HepG2 (cell line): ENCODE measurements around the gene SPRYD3. TPM values are rescaled to one million over a fixed set of nuclear protein-coding genes. Genes with fewer than 3 reads are reported as not detected.

Source experiments
- CEBPB ChIP-seq: IDR thresholded peaks from 2 replicates; pipeline ENCODE4 v1.6.1; 2011; ENCODE audit warnings: low read depth, low read length, improper control_type of control experiment, borderline replicate concordance
- GZF1 ChIP-seq: sonication (generic); formaldehyde crosslinking; IDR thresholded peaks from 2 replicates; pipeline ENCODE4 v1.5.1; 2020; ENCODE audit warnings: mild to moderate bottlenecking, missing genetic modification reagents
- IRF2 ChIP-seq: IDR thresholded peaks from 2 replicates; pipeline ENCODE4 v1.6.1; 2018; ENCODE audit warnings: missing genetic modification reagents, missing compliant biosample characterization
- ZNF234 ChIP-seq: sonication (generic); formaldehyde crosslinking; conservative IDR thresholded peaks from 2 replicates; pipeline ENCODE4 v1.5.1; 2020; ENCODE audit warnings: mild to moderate bottlenecking, missing genetic modification reagents
- ZNF337 ChIP-seq: sonication (generic); formaldehyde crosslinking; IDR thresholded peaks from 2 replicates; pipeline ENCODE4 v1.5.1; 2020; ENCODE audit warnings: missing genetic modification reagents, low read depth, mild to moderate bottlenecking, borderline replicate concordance
- ZNF432 ChIP-seq: sonication (generic); formaldehyde crosslinking; IDR thresholded peaks from 2 replicates; pipeline ENCODE4 v1.5.0; 2020; ENCODE audit warnings: missing genetic modification reagents, mild to moderate bottlenecking, borderline replicate concordance
- ZNF530 ChIP-seq: sonication (generic); formaldehyde crosslinking; IDR thresholded peaks from 2 replicates; pipeline ENCODE4 v1.5.0; 2020; ENCODE audit warnings: low read depth, mild to moderate bottlenecking, missing genetic modification reagents
- ZNF660 ChIP-seq: sonication (generic); formaldehyde crosslinking; IDR thresholded peaks from 2 replicates; pipeline ENCODE4 v1.5.1; 2020; ENCODE audit warnings: mild to moderate bottlenecking, low read depth, missing genetic modification reagents, borderline replicate concordance
- polyA plus RNA-seq, 8 experiments: library from polyadenylated mRNA; depleted of rRNA in 3 of 8; stranded (reverse) in 7 of 8; unstranded in 1 of 8; fragments of >200 nt; fragmentation: Illumina TruSeq in 4 of 8; extraction: Trizol in 4 of 8; gene quantifications; 2 replicates each; pipeline versions ENCODE4 v1.2.1 to v1.2.3, GENCODE V29; 2011 to 2016; ENCODE audit warnings: low read depth in 4 of 8, missing spikeins in 1 of 8, mixed read lengths in 1 of 8; ENCODE audit not compliant: insufficient read depth in 1 of 8
- total RNA-seq, 5 experiments: library from RNA; depleted of rRNA; stranded (reverse); fragments of >200 nt; fragmentation: Illumina TruSeq; extraction: Trizol; gene quantifications; 2 replicates each; pipeline ENCODE4 v1.2.3, GENCODE V29; 2016; ENCODE audit warnings: low read depth in 1 of 5
- TF ChIP-seq, protein P1 (sequence below): sonication (generic); formaldehyde crosslinking; IDR thresholded peaks from 2 replicates; pipeline ENCODE4 v1.4.0; 2020; ENCODE audit warnings: missing genetic modification reagents, mild to moderate bottlenecking, borderline replicate concordance
- TF ChIP-seq, protein P2 (sequence below): IDR thresholded peaks from 2 replicates; pipeline ENCODE4 v1.4.0; 2020; ENCODE audit warnings: mild to moderate bottlenecking, missing genetic modification reagents
- TF ChIP-seq, protein P3 (sequence below): sonication (generic); formaldehyde crosslinking; IDR thresholded peaks from 2 replicates; pipeline ENCODE4 v1.5.1; 2020; ENCODE audit warnings: mild to moderate bottlenecking, missing genetic modification reagents, moderate library complexity
- TF ChIP-seq, protein P4 (sequence below), 2 experiments: IDR thresholded peaks; 2 replicates each; pipeline ENCODE4 v1.6.1; 2011 to 2012; ENCODE audit warnings: low read length in 2 of 2, borderline replicate concordance in 1 of 2, low read depth in 1 of 2, mild to moderate bottlenecking in 1 of 2, moderate library complexity in 1 of 2

Gene SPRYD3
- total and polyA plus RNA-seq, 2 of the 13 experiments (the other 11 are each of a cell fraction or from before 2014, with no cell fraction given) = 9.0 to 9.2 TPM

DNA sequence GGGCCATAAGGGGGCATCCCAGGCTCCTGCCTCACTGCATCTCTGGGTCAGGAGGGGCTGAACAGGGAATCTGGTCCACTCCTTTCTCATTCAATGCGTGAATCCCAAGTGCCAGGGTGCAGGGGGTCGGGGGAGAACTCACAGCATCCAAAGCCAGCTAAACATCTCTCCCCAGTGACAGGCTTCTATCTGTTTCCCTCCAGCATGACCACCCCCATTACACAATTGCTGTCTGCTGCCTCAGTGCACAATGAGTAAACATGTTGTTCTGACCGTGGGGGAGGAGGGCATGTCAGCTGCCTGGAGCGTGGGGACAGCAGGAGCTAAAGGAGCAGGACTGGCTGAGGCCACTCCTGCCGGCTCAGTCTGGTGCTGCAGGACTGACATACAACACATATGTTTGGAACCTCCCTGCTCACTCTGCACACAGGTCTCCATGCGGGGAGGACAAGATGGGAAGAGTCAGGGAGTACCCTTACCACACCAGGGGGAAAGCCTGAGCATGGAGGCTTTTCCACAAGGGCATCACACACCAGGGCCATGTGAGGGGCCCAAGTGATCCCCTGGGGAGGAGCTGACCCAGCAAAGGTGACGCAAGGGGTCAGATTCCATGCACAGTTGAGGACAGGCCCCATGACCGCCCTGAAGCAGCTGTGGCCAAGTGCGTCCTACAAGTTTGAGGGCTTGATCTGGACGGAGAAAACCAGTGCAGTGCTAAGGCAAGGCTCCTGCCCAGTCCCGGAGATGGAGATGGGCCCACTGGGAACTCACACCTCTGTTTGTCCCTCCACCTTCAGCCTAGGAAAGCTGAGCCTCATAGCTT is 27.9 kb downstream of the SPRYD3 start (continued):
- TF ChIP-seq, protein P1, sequence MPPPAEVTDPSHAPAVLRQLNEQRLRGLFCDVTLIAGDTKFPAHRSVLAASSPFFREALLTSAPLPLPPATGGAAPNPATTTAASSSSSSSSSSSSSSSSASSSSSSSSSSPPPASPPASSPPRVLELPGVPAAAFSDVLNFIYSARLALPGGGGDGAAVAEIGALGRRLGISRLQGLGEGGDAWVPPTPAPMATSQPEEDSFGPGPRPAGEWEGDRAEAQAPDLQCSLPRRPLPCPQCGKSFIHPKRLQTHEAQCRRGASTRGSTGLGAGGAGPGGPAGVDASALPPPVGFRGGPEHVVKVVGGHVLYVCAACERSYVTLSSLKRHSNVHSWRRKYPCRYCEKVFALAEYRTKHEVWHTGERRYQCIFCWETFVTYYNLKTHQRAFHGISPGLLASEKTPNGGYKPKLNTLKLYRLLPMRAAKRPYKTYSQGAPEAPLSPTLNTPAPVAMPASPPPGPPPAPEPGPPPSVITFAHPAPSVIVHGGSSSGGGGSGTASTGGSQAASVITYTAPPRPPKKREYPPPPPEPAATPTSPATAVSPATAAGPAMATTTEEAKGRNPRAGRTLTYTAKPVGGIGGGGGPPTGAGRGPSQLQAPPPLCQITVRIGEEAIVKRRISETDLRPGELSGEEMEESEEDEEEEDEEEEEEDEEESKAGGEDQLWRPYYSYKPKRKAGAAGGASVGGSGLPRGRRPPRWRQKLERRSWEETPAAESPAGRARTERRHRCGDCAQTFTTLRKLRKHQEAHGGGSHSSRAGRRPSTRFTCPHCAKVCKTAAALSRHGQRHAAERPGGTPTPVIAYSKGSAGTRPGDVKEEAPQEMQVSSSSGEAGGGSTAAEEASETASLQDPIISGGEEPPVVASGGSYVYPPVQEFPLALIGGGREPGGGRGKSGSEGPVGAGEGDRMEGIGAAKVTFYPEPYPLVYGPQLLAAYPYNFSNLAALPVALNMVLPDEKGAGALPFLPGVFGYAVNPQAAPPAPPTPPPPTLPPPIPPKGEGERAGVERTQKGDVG = no peak
- TF ChIP-seq ZNF432 (CRISPR knock-in tag) (no peak), CEBPB (peak; percentile 86), ZNF530 (CRISPR knock-in tag) (no peak), ZNF660 (no peak), IRF2 (CRISPR knock-in tag) (peak; percentile 69), ZNF337 (CRISPR knock-in tag) (no peak), ZNF234 (no peak), GZF1 (CRISPR knock-in tag) (no peak)
- TF ChIP-seq, protein P2, sequence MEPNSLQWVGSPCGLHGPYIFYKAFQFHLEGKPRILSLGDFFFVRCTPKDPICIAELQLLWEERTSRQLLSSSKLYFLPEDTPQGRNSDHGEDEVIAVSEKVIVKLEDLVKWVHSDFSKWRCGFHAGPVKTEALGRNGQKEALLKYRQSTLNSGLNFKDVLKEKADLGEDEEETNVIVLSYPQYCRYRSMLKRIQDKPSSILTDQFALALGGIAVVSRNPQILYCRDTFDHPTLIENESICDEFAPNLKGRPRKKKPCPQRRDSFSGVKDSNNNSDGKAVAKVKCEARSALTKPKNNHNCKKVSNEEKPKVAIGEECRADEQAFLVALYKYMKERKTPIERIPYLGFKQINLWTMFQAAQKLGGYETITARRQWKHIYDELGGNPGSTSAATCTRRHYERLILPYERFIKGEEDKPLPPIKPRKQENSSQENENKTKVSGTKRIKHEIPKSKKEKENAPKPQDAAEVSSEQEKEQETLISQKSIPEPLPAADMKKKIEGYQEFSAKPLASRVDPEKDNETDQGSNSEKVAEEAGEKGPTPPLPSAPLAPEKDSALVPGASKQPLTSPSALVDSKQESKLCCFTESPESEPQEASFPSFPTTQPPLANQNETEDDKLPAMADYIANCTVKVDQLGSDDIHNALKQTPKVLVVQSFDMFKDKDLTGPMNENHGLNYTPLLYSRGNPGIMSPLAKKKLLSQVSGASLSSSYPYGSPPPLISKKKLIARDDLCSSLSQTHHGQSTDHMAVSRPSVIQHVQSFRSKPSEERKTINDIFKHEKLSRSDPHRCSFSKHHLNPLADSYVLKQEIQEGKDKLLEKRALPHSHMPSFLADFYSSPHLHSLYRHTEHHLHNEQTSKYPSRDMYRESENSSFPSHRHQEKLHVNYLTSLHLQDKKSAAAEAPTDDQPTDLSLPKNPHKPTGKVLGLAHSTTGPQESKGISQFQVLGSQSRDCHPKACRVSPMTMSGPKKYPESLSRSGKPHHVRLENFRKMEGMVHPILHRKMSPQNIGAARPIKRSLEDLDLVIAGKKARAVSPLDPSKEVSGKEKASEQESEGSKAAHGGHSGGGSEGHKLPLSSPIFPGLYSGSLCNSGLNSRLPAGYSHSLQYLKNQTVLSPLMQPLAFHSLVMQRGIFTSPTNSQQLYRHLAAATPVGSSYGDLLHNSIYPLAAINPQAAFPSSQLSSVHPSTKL (CRISPR knock-in tag) = peak; percentile 59; the same call in 1 of the 2 replicates
- TF ChIP-seq, protein P3, sequence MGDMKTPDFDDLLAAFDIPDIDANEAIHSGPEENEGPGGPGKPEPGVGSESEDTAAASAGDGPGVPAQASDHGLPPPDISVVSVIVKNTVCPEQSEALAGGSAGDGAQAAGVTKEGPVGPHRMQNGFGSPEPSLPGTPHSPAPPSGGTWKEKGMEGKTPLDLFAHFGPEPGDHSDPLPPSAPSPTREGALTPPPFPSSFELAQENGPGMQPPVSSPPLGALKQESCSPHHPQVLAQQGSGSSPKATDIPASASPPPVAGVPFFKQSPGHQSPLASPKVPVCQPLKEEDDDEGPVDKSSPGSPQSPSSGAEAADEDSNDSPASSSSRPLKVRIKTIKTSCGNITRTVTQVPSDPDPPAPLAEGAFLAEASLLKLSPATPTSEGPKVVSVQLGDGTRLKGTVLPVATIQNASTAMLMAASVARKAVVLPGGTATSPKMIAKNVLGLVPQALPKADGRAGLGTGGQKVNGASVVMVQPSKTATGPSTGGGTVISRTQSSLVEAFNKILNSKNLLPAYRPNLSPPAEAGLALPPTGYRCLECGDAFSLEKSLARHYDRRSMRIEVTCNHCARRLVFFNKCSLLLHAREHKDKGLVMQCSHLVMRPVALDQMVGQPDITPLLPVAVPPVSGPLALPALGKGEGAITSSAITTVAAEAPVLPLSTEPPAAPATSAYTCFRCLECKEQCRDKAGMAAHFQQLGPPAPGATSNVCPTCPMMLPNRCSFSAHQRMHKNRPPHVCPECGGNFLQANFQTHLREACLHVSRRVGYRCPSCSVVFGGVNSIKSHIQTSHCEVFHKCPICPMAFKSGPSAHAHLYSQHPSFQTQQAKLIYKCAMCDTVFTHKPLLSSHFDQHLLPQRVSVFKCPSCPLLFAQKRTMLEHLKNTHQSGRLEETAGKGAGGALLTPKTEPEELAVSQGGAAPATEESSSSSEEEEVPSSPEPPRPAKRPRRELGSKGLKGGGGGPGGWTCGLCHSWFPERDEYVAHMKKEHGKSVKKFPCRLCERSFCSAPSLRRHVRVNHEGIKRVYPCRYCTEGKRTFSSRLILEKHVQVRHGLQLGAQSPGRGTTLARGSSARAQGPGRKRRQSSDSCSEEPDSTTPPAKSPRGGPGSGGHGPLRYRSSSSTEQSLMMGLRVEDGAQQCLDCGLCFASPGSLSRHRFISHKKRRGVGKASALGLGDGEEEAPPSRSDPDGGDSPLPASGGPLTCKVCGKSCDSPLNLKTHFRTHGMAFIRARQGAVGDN (CRISPR knock-in tag) = peak; percentile 99
- TF ChIP-seq, protein P4, sequence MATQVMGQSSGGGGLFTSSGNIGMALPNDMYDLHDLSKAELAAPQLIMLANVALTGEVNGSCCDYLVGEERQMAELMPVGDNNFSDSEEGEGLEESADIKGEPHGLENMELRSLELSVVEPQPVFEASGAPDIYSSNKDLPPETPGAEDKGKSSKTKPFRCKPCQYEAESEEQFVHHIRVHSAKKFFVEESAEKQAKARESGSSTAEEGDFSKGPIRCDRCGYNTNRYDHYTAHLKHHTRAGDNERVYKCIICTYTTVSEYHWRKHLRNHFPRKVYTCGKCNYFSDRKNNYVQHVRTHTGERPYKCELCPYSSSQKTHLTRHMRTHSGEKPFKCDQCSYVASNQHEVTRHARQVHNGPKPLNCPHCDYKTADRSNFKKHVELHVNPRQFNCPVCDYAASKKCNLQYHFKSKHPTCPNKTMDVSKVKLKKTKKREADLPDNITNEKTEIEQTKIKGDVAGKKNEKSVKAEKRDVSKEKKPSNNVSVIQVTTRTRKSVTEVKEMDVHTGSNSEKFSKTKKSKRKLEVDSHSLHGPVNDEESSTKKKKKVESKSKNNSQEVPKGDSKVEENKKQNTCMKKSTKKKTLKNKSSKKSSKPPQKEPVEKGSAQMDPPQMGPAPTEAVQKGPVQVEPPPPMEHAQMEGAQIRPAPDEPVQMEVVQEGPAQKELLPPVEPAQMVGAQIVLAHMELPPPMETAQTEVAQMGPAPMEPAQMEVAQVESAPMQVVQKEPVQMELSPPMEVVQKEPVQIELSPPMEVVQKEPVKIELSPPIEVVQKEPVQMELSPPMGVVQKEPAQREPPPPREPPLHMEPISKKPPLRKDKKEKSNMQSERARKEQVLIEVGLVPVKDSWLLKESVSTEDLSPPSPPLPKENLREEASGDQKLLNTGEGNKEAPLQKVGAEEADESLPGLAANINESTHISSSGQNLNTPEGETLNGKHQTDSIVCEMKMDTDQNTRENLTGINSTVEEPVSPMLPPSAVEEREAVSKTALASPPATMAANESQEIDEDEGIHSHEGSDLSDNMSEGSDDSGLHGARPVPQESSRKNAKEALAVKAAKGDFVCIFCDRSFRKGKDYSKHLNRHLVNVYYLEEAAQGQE (IDR thresholded peaks at IDR 0.05; ENCODE audit: borderline replicate concordance in 1 of 2, low read depth in 1 of 2, low read length in 2 of 2) = no peak
